Measurements from ENCODE around the gene USP25. TPM values are rescaled to one million over a fixed set of nuclear protein-coding genes. Genes with fewer than 3 reads are reported as not detected.

Gene USP25
- total RNA-seq, 4 donors from 2014 or later = 42.4 to 67.4 (median 49.8) TPM

GRCh38 chr21:15744926-15745325 lies 15.1 kb downstream of the USP25 start:
- Histone ChIP-seq H3K4me1 (peaks cover 14 to 16% of the 10 kb centered on the region in 2 donors), H3K27ac (no peak overlapping the region), H3K36me3 (no peaks in the 10 kb centered on the region), H3K9me3 (no peaks in the 10 kb centered on the region), H3K27me3 (no peaks in the 10 kb centered on the region), H3K4me3 (replicated peaks in 1 of 3) (no peak overlapping the region)
- 71 to 78% methylated on average over 4 of the region's 4 CpGs for WGBS, 2 donors
- TF ChIP-seq CTCF (IDR thresholded peaks at IDR 0.05) = no peak
- no peak for TF ChIP-seq POLR2A (IDR thresholded peaks at IDR 0.05)
- DNase-seq = no peak
- intact Hi-C loops (cut with DNase I) = no loop called here

GRCh38 chr21:15748586-15748985 lies 18.8 kb downstream of the USP25 start:
- Histone ChIP-seq H3K4me1 (peaks cover 19 to 20% of the 10 kb centered on the region in 2 donors), H3K27me3 (no peaks in the 10 kb centered on the region), H3K27ac (no peak overlapping the region), H3K4me3 (replicated peaks in 1 of 3) (no peak overlapping the region), H3K36me3 (no peaks in the 10 kb centered on the region), H3K9me3 (no peaks in the 10 kb centered on the region)
- 91 to 95% methylated on average over 1 of the region's 1 CpG for WGBS, 2 donors
- intact Hi-C loops (cut with DNase I) = no loop called here
- no peak for TF ChIP-seq CTCF (IDR thresholded peaks at IDR 0.05)
- TF ChIP-seq POLR2A (IDR thresholded peaks at IDR 0.05) = no peak
- no peak for DNase-seq

GRCh38 chr21:15749082-15749860 lies 19.5 kb downstream of the USP25 start:
- DNase-seq = no peak
- Histone ChIP-seq H3K9me3 (no peaks in the 10 kb centered on the region), H3K4me1 (peaks cover 20 to 22% of the 10 kb centered on the region in 2 donors), H3K27ac (no peak overlapping the region), H3K36me3 (no peaks in the 10 kb centered on the region), H3K4me3 (replicated peaks in 1 of 3) (no peak overlapping the region), H3K27me3 (no peaks in the 10 kb centered on the region)
- WGBS, 2 donors = 84 to 86% methylated on average over 5 of the region's 5 CpGs
- intact Hi-C loops (cut with DNase I) = no loop called here
- TF ChIP-seq POLR2A (IDR thresholded peaks at IDR 0.05) (no peak), CTCF (IDR thresholded peaks at IDR 0.05) (no peak)

- H3K4me3 ChIP-seq (replicated peaks in 1 of 3) = no peak overlapping the region
- H3K27ac ChIP-seq = no peak overlapping the region
- no peak for DNase-seq
- intact Hi-C loops (cut with DNase I) = no loop called here
- 55 to 73% methylated on average over 2 of the region's 2 CpGs for WGBS, 2 donors
- H3K4me1 ChIP-seq = peaks cover 20 to 28% of the 10 kb centered on the region in 2 donors
- H3K9me3 ChIP-seq = no peaks in the 10 kb centered on the region
- H3K36me3 ChIP-seq = no peaks in the 10 kb centered on the region
- TF ChIP-seq POLR2A (IDR thresholded peaks at IDR 0.05) (no peak), CTCF (IDR thresholded peaks at IDR 0.05) (no peak)
- no peaks in the 10 kb centered on the region for H3K27me3 ChIP-seq
These were observed 20.0 kb downstream of the USP25 start for GRCh38 chr21:15749861-15750159.

GRCh38 chr21:15751037-15751436 lies 21.3 kb downstream of the USP25 start:
- WGBS, 2 donors = 35 to 53% methylated on average over 1 of the region's 1 CpG
- intact Hi-C loops (cut with DNase I) = no loop called here
- H3K9me3 ChIP-seq = no peaks in the 10 kb centered on the region
- peaks cover 20 to 36% of the 10 kb centered on the region in 2 donors for H3K4me1 ChIP-seq
- no peaks in the 10 kb centered on the region for H3K36me3 ChIP-seq
- no peak for TF ChIP-seq CTCF (IDR thresholded peaks at IDR 0.05)
- TF ChIP-seq POLR2A (IDR thresholded peaks at IDR 0.05) = no peak
- no peak for DNase-seq
- no peaks in the 10 kb centered on the region for H3K27me3 ChIP-seq
- no peak overlapping the region for H3K27ac ChIP-seq
- no peak overlapping the region for H3K4me3 ChIP-seq (replicated peaks in 1 of 3)
